Smooth muscle cell of the coronary artery (primary cell): ENCODE data around the gene NUDT21. TPM values are rescaled to one million over a fixed set of nuclear protein-coding genes. Genes with fewer than 3 reads are reported as not detected.

Experiments
- total RNA-seq: library from RNA; depleted of rRNA; stranded (reverse); fragments of >200 nt; gene quantifications from 2 replicates; pipeline ENCODE4 v1.2.3, GENCODE V29; 2014; ENCODE audit warnings: low replicate concordance

NUDT21 gene
- total RNA-seq: 44.2 and 51.2 TPM in 2 replicates

DNA sequence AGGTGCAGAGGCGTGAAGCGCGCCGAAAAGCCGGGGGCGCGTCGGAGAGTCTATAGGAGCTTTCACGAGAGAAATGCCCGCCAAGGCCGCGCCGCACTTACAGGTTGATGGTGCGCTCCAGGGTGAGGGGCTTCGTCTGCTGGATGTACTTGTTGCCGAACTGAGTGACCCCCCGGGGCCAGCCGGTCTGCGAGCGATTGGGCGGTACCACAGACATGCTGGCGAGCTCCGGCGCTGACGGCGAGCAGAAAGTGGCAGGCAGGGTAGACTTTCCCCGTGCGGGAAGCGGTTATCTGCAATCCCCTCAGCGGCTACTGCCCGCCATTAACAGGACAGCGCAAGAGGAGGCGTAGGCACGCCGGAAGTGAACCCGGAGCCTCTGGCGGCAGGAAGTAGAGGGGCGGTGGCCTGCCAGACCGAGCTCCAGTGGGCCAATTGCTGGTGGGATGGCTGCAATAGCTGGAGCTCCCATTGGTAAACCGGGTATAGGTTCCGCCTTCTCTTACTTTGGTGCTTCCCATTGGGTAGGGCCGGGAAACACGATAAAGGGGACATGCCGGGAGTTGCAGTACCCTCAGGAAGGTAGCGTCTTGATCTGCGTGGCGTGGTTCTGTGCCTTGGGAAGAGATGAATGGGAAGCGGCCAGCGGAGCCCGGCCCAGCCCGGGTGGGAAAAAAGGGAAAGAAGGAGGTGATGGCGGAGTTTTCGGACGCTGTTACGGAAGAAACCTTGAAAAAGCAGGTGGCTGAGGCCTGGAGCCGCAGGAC, at the start of gene NUDT21, which contains the start of gene OGFOD1:
NUDT21 (minus strand) TSS at position 347 of the 767 bp plus-strand sequence; CDS start at position 217, 130 bp downstream.
OGFOD1 (plus strand) TSS at position 569 of the 767 bp plus-strand sequence; CDS start at position 628, 59 bp downstream.

DNA sequence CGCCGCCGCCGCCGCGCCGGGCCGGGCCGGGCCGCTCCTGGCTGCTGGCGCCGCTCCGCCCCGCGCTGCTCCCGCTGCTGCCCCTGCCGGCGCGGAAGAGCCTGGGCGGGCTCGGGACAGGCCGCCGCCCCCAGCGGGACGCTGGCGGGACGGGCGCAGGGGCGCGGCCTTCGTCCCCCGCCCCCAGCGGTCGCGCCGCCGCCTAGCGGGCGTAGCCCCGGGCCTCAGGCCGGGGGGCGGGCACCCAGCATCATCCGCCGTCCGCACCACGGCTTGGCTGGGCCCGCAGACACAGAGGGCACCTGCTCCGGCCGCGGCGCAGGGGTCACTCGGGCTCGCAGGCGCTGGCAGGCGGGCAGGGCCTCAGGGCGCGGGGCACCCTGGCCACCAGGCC, 25.7 kb downstream of the NUDT21 start, which contains the start of gene AMFR:
AMFR (minus strand) TSS at position 107 of the 394 bp plus-strand sequence. CDS start 218 bp downstream, outside the sequence.

Other genes with a start within 250 kb of the NUDT21 start
- gene AMFR, start 25.8 kb downstream of the NUDT21 start, total RNA-seq: 204 and 465 TPM in 2 replicates
- gene OGFOD1, start 222 bp upstream of the NUDT21 start, total RNA-seq: 27.1 and 92.2 TPM in 2 replicates
- 39.0 and 91.0 TPM in 2 replicates for gene BBS2, start 68.7 kb upstream of the NUDT21 start, total RNA-seq
- not detected in 2 replicates for gene MT4, start 113.7 kb upstream of the NUDT21 start, total RNA-seq
- gene MT3, start 138.2 kb upstream of the NUDT21 start, total RNA-seq: 0.70 TPM in 1 of 2 replicates, not detected in the other
- 37.4 and 62.2 TPM in 2 replicates for gene MT2A, start 157.3 kb upstream of the NUDT21 start, total RNA-seq
- gene MT1E, start 174.4 kb upstream of the NUDT21 start, total RNA-seq: 147 and 148 TPM in 2 replicates
- gene MT1M, start 181.3 kb upstream of the NUDT21 start, total RNA-seq: 2.0 and 9.5 TPM in 2 replicates
- 1.7 TPM in 1 of 2 replicates, not detected in the other for gene MT1A, start 187.3 kb upstream of the NUDT21 start, total RNA-seq
- not detected in 2 replicates for gene MT1B, start 200.6 kb upstream of the NUDT21 start, total RNA-seq
- 1.2 TPM in 1 of 2 replicates, not detected in the other for gene MT1F, start 206.6 kb upstream of the NUDT21 start, total RNA-seq
- not detected in 2 replicates for gene MT1G, start 216.7 kb upstream of the NUDT21 start, total RNA-seq
- gene MT1H, start 218.5 kb upstream of the NUDT21 start, total RNA-seq: not detected in 2 replicates
- 19.2 and 55.7 TPM in 2 replicates for gene MT1X, start 231.1 kb upstream of the NUDT21 start, total RNA-seq